ENCODE results near the gene LORICRIN. TPM values are rescaled to one million over a fixed set of nuclear protein-coding genes. Genes with fewer than 3 reads are reported as not detected.

Gene LORICRIN
- total and polyA plus RNA-seq, 2 experiments from 2014 or later, result not detected

DNA sequence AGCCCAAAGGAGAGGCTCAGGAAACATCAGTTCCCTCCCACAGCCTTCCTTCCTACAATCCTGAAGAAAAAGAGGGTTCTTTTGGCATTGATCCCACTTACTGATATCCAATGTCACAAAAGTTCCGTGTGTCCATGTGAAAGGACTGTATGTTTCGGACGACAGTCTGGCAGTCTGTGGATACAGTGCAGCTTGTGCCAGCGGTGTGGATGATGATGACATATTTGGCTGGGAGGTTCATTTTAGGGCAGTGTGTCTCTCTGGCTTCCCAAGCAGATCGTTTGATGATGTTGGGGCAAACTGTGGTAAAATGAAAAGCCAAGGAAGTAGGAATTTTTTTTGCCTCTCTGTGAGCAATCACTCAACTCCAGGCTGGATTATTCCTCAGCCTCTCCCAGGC is 42.8 kb downstream of the LORICRIN start:
- Histone ChIP-seq H3K9me2 (replicated peaks; ENCODE audit: insufficient read depth) (no peaks in the 10 kb centered on the region), H3K27me3 (no peaks in the 10 kb centered on the region), H3K36me3 (replicated peaks; ENCODE audit: insufficient read depth, low read depth) (no peaks in the 10 kb centered on the region), H3K4me3 (no peak overlapping the region), H3K4me1 (ENCODE audit: insufficient read depth) (no peaks in the 10 kb centered on the region), H3K9me3 (ENCODE audit: low read depth) (no peaks in the 10 kb centered on the region), H3K4me2 (no peak overlapping the region), H3K27ac (no peak overlapping the region), H3K79me2 (no peaks in the 10 kb centered on the region), H2AFZ (no peak overlapping the region), H4K20me1 (ENCODE audit: insufficient read depth, poor library complexity, severe bottlenecking) (no peaks in the 10 kb centered on the region)
- TF ChIP-seq EZH2phosphoT487 (IDR thresholded peaks at IDR 0.05; ENCODE audit: low read depth, severe bottlenecking, unreplicated experiment) (no peak), EZH2 (IDR thresholded peaks at IDR 0.05; ENCODE audit: borderline replicate concordance) (no peak)
- TF ChIP-seq, protein P1, sequence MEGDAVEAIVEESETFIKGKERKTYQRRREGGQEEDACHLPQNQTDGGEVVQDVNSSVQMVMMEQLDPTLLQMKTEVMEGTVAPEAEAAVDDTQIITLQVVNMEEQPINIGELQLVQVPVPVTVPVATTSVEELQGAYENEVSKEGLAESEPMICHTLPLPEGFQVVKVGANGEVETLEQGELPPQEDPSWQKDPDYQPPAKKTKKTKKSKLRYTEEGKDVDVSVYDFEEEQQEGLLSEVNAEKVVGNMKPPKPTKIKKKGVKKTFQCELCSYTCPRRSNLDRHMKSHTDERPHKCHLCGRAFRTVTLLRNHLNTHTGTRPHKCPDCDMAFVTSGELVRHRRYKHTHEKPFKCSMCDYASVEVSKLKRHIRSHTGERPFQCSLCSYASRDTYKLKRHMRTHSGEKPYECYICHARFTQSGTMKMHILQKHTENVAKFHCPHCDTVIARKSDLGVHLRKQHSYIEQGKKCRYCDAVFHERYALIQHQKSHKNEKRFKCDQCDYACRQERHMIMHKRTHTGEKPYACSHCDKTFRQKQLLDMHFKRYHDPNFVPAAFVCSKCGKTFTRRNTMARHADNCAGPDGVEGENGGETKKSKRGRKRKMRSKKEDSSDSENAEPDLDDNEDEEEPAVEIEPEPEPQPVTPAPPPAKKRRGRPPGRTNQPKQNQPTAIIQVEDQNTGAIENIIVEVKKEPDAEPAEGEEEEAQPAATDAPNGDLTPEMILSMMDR (IDR thresholded peaks at IDR 0.05; ENCODE audit: poor library complexity), result no peak
- WGBS (ENCODE audit: low lambda C conversion rate, missing lambda C conversion rate), result 55% methylated on average over 5 of the region's 5 CpGs
- no peak for DNase-seq (ENCODE audit: low spot score)

GRCh38 chr1:153305682-153306081 is 46.2 kb downstream of the LORICRIN start:
- Histone ChIP-seq H3K36me3 (replicated peaks; ENCODE audit: insufficient read depth, low read depth) (no peaks in the 10 kb centered on the region), H2AFZ (no peak overlapping the region), H3K4me2 (no peak overlapping the region), H3K4me3 (no peak overlapping the region), H3K9me3 (ENCODE audit: low read depth) (no peaks in the 10 kb centered on the region), H4K20me1 (ENCODE audit: insufficient read depth, poor library complexity, severe bottlenecking) (no peaks in the 10 kb centered on the region), H3K4me1 (ENCODE audit: insufficient read depth) (no peaks in the 10 kb centered on the region), H3K27ac (no peak overlapping the region), H3K9me2 (replicated peaks; ENCODE audit: insufficient read depth) (no peaks in the 10 kb centered on the region), H3K27me3 (no peaks in the 10 kb centered on the region), H3K79me2 (no peaks in the 10 kb centered on the region)
- TF ChIP-seq EZH2 (IDR thresholded peaks at IDR 0.05; ENCODE audit: borderline replicate concordance) (no peak), EZH2phosphoT487 (IDR thresholded peaks at IDR 0.05; ENCODE audit: low read depth, severe bottlenecking, unreplicated experiment) (no peak)
- TF ChIP-seq, protein P1 (IDR thresholded peaks at IDR 0.05; ENCODE audit: poor library complexity), result no peak
- DNase-seq (ENCODE audit: low spot score), result no peak
- 79% methylated on average over 6 of the region's 6 CpGs for WGBS (ENCODE audit: low lambda C conversion rate, missing lambda C conversion rate)

- 79% methylated on average over 22 of the region's 22 CpGs for WGBS (ENCODE audit: low lambda C conversion rate, missing lambda C conversion rate)
- Histone ChIP-seq H4K20me1 (ENCODE audit: insufficient read depth, poor library complexity, severe bottlenecking) (no peaks in the 10 kb centered on the region), H3K79me2 (no peaks in the 10 kb centered on the region), H3K9me2 (replicated peaks; ENCODE audit: insufficient read depth) (no peaks in the 10 kb centered on the region), H3K9me3 (ENCODE audit: low read depth) (no peaks in the 10 kb centered on the region), H3K36me3 (replicated peaks; ENCODE audit: insufficient read depth, low read depth) (no peaks in the 10 kb centered on the region), H2AFZ (no peak overlapping the region), H3K4me3 (no peak overlapping the region), H3K4me2 (no peak overlapping the region), H3K27me3 (no peaks in the 10 kb centered on the region), H3K4me1 (ENCODE audit: insufficient read depth) (no peaks in the 10 kb centered on the region), H3K27ac (no peak overlapping the region)
- no peak for DNase-seq (ENCODE audit: low spot score)
- TF ChIP-seq EZH2 (IDR thresholded peaks at IDR 0.05; ENCODE audit: borderline replicate concordance) (no peak), EZH2phosphoT487 (IDR thresholded peaks at IDR 0.05; ENCODE audit: low read depth, severe bottlenecking, unreplicated experiment) (no peak)
- TF ChIP-seq, protein P1 (IDR thresholded peaks at IDR 0.05; ENCODE audit: poor library complexity), result no peak
These were observed 47.1 kb downstream of the LORICRIN start for GRCh38 chr1:153306303-153307220.

Measured in hepatocyte (in vitro differentiated cells).